GM13977 (cell line): Measurements from ENCODE around the gene ASB7.

Source experiments
- DNase-seq: peaks from one replicate; pipeline ENCODE4 v3.0.0; 2012; ENCODE audit warnings: low spot score
- in situ Hi-C: fragments of 300-500 bp; cut with MboI; formaldehyde crosslinking; loops from one replicate; pipeline ENCODE4 v1.12.0; 2022; ENCODE audit warnings: low sequenced_read_pairs, low pct_unique_long_range_greater_than_20kb, mixed read lengths, inconsistent platforms; ENCODE audit not compliant: unreplicated experiment
- TF ChIP-seq, protein P1 (sequence below): IDR thresholded peaks from 2 replicates; pipeline ENCODE4 v1.5.1; 2012; ENCODE audit warnings: mild to moderate bottlenecking, control low read depth; ENCODE audit not compliant: insufficient read depth; ENCODE audit errors: extremely low read depth, missing control alignments

The ASB7 gene

DNA sequence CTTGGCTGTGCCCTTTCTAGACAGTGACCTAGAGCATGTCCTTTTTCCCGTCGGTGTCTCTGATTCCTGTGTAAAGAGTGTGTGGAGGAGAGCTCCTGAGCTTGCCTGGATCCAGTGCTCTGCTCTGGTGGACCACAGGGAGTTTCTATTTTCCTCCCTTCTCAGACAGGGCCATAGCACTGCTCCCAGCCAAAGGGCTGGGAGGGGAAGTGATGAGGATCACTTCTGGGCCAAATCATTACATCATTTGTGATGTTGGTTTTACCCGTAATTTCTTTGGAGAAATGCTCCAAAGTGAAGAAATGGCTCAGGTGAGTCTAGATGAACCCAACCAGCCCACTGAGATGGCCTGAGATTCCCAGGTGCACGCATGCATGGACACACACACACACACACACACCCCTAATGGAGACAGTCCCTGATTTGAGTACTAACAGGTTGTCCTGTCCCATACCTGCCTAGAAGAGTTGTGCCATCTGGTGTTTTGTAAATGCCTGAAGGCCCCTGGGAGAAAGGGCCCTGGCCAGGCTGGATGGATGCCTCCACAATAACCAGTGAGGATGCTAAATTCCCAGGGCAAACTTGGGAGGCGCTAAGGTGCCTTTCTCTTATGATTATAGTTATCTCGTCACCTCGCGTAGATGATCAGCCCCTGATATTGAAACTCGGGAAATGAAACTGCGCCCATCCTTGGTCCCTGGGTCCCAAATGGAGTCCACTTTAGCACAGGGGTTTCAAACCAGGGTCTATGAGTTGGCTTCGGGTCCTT is 86.9 kb downstream of the ASB7 start:
- TF ChIP-seq, protein P1, sequence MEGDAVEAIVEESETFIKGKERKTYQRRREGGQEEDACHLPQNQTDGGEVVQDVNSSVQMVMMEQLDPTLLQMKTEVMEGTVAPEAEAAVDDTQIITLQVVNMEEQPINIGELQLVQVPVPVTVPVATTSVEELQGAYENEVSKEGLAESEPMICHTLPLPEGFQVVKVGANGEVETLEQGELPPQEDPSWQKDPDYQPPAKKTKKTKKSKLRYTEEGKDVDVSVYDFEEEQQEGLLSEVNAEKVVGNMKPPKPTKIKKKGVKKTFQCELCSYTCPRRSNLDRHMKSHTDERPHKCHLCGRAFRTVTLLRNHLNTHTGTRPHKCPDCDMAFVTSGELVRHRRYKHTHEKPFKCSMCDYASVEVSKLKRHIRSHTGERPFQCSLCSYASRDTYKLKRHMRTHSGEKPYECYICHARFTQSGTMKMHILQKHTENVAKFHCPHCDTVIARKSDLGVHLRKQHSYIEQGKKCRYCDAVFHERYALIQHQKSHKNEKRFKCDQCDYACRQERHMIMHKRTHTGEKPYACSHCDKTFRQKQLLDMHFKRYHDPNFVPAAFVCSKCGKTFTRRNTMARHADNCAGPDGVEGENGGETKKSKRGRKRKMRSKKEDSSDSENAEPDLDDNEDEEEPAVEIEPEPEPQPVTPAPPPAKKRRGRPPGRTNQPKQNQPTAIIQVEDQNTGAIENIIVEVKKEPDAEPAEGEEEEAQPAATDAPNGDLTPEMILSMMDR = no peak
- no peak for DNase-seq
- in situ Hi-C loops = no loop called here

DNA sequence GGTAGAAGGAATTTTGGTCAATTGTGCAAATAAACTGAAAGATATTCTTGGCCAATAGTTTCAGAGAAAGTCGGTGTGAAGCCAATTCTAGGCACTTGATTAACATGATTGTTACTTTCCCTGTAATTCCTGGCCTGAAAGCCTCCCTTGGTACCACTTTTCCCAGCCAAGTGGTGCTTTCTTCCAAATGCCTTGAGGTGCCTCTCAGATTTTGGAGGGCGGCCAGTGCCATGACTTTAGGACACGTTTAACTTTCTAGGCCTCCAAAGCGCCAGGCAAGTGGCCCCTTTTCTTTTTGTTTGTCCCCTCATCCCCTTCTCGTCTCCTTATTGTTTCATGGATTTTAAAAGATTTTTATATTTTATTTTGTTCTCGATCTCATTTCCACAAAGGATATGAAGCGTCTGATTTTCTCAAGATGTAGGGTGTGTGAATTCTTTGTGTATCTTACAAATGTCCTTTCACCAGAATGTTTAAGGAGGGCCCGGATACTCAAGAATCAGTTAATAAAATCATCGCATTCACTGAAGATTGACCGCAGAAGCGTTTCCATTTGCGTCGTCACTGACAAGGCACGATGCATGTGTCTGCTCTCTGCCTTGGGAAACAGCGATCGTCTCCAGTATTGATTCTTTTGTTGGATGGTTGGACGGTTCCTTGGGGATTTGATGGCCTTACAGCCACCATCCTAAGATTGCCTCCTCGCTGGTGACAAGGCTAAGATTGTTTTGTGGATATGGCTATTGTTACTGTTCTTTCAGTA is 87.8 kb downstream of the ASB7 start:
- TF ChIP-seq, protein P1 = no peak
- no peak for DNase-seq
- in situ Hi-C loops = no loop called here

DNA sequence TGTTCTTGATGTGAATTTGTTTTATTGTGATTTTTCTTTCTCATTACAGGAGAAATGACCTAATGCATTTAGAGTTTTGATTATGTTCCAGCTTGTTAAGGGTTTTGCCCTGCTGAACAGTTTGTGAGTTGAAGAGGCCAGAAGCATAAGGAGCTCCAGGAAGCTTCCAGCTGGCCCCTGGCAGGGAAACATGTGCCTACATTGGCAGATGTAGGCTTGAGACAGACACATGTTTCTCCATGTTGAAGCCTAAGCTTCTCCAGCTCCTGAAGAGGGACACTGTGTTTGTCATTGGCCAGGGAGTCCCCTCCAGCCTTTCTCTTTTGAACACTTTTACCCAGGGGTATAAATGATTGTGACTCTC is 88.4 kb downstream of the ASB7 start:
- TF ChIP-seq, protein P1 = no peak
- DNase-seq = no peak
- in situ Hi-C loops = no loop called here

DNA sequence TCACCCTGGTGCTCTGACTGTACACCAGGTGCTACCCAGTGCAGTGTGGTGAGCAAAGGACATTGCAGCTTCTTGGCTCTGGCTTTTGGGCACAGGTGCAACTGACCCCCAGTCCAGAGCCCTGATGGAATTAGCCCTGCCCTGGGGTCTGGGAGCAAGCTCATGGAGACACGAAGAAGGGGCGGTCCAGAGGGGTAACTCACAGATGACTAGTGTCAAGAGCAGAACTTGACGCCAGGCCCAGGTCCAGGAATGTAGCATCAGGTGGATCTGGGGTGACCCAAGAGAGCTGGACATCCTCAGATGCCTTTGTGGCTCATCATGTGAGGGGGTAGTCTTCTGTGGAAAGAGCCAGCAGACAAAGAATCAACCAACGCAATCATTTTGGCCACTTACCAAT is 88.9 kb downstream of the ASB7 start:
- TF ChIP-seq, protein P1 = no peak
- in situ Hi-C loops = no loop called here
- no peak for DNase-seq

GRCh38 chr15:100692246-100692645 is 89.9 kb downstream of the ASB7 start:
- DNase-seq = no peak
- TF ChIP-seq, protein P1 = no peak
- in situ Hi-C loops = no loop called here

GRCh38 chr15:100692671-100693070 is 90.3 kb downstream of the ASB7 start:
- in situ Hi-C loops = no loop called here
- DNase-seq = no peak

More at GRCh38 chr15:100692671-100693070, 90.3 kb downstream of the ASB7 start:
- TF ChIP-seq, protein P1 = no peak
